CD4-positive, alpha-beta T cell (primary cell): ENCODE data around the gene PADI4. TPM values are rescaled to one million over a fixed set of nuclear protein-coding genes. Genes with fewer than 3 reads are reported as not detected.

ENCODE experiments used
- ATAC-seq: fragments of 200-7000 bp; cut with Tn5 transposase; one replicate; pipeline ENCODE4 v1.10.0; 2022; ENCODE audit warnings: mild to moderate bottlenecking; ENCODE audit not compliant: poor library complexity
- CTCF ChIA-PET: fragments of 350-600 bp; sonication (Branson Sonifier 250); formaldehyde crosslinking; loops from one replicate; lab custom pipeline; 2021; ENCODE audit warnings: antibody characterized with exemption, inconsistent platforms; lab: Charles Lee
- POLR2A ChIA-PET: fragments of 350-600 bp; sonication (Branson Sonifier 250); formaldehyde crosslinking; loops from one replicate; lab custom pipeline; 2021; ENCODE audit warnings: antibody characterized with exemption, inconsistent platforms; lab: Charles Lee
- DNase-seq, 14 experiments: peaks; one replicate each; pipeline ENCODE4 v3.0.0-alpha.2; 2013 to 2020; ENCODE audit warnings: mixed read lengths in 2 of 14
- H3K27ac ChIP-seq, 2 donors: one replicate each; pipeline versions ENCODE4 v1.5.1 to v1.7.0; 2013; ENCODE audit warnings: low read length in 2 of 2, low read depth in 1 of 2, mild to moderate bottlenecking in 1 of 2
- H3K27me3 ChIP-seq, 2 experiments: 1 replicate in 1 of 2; 2 replicates in 1 of 2; pipeline versions ENCODE4 v1.6.1 to v1.7.0; 2013; ENCODE audit warnings: low read length in 2 of 2, control low read depth in 1 of 2, mild to moderate bottlenecking in 1 of 2, moderate library complexity in 1 of 2; ENCODE audit not compliant: insufficient read depth in 2 of 2, control insufficient read depth in 1 of 2
- H3K36me3 ChIP-seq: one replicate; pipeline ENCODE4 v1.6.1; 2013; ENCODE audit warnings: low read length, control low read depth; ENCODE audit not compliant: insufficient read depth
- H3K4me1 ChIP-seq: one replicate; pipeline ENCODE4 v1.6.1; 2013; ENCODE audit warnings: low read length, control low read depth; ENCODE audit not compliant: insufficient read depth
- H3K4me3 ChIP-seq: one replicate; pipeline ENCODE4 v1.5.1; 2013; ENCODE audit warnings: mild to moderate bottlenecking, low read length, moderate library complexity
- H3K9me3 ChIP-seq, 2 experiments: 1 replicate in 1 of 2; 2 replicates in 1 of 2; pipeline versions ENCODE4 v1.6.1 to v1.7.0; 2013; ENCODE audit warnings: low read length in 2 of 2, mild to moderate bottlenecking in 2 of 2, control low read depth in 1 of 2, moderate library complexity in 1 of 2; ENCODE audit not compliant: control insufficient read depth in 1 of 2, insufficient read depth in 1 of 2
- H3K27ac Mint-ChIP-seq: one replicate; pipeline ENCODE4 v1.8.0; 2020; ENCODE audit warnings: mixed read lengths
- H3K27me3 Mint-ChIP-seq: one replicate; pipeline ENCODE4 v1.8.0; 2021; ENCODE audit warnings: mixed read lengths
- H3K36me3 Mint-ChIP-seq: one replicate; pipeline ENCODE4 v1.8.0; 2021; ENCODE audit warnings: low read depth, mixed read lengths
- H3K4me1 Mint-ChIP-seq: one replicate; pipeline ENCODE4 v1.8.0; 2021; ENCODE audit warnings: low read depth, mixed read lengths
- H3K4me3 Mint-ChIP-seq: one replicate; pipeline ENCODE4 v1.8.0; 2020; ENCODE audit warnings: mild to moderate bottlenecking, mixed read lengths
- H3K9me3 Mint-ChIP-seq: one replicate; pipeline ENCODE4 v1.8.0; 2020; ENCODE audit warnings: mixed read lengths
- intact Hi-C, 2 experiments: fragments of 100-400 bp; cut with DNase I in 1 of 2; cut with micrococcal nuclease in 1 of 2; formaldehyde crosslinking; loops; one replicate each; pipeline versions ENCODE4 v1.15.1 to v1.9.0; 2023 to 2025; cut with DNase I, micrococcal nuclease
- total RNA-seq, 174 experiments: library from RNA in 2 of 174; stranded (reverse) in 2 of 174; gene quantifications; one replicate each; pipeline ENCODE4 v1.2.3 and lab custom pipeline; 2021 to 2026
- TF ChIP-seq, protein P1 (sequence below): fragments of 200-600 bp; IDR thresholded peaks from one replicate; pipeline ENCODE4 v1.8.0; 2022; ENCODE audit warnings: antibody characterized with exemption, mild to moderate bottlenecking

PADI4 gene
- total RNA-seq, 2 experiments from 2014 or later = 0.41 to 0.75 TPM

DNA sequence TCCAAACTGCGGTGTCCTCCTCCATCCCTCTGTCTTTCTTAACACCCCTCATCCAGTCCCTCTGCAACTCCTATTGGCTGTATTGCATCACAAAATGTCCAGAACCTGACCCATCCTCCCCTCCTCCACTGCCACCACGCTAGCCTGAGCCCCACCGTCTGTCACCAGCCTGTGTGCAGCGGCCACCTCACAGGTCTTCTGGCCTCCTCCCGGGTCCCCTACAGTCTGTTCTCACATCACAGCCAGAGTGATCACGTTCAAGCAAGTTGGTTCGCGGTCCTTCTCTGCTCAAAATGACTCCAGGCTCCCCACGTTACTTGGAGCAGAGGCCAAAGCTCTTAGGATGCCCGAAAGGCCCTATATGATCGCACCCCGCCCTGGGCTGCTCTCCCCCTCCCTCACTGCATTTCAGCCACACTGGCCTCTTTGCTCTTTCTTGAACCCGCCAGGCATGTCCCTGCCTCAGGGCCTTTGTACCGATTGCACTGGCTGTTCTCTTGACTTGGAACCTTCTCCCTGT lies 2.4 kb upstream of the PADI4 start:
- Mint-ChIP-seq H3K27me3 (peaks cover 28% of the 10 kb centered on the region), H3K36me3 (no peaks in the 10 kb centered on the region), H3K4me1 (no peaks in the 10 kb centered on the region), H3K27ac (no peak overlapping the region), H3K9me3 (peaks cover 9% of the 10 kb centered on the region), H3K4me3 (no peak overlapping the region)
- CTCF ChIA-PET = no interaction called here
- POLR2A ChIA-PET = no interaction called here
- DNase-seq = no peak
- peaks cover 9 to 17% of the 10 kb centered on the region in 2 experiments for H3K9me3 ChIP-seq
- H3K4me1 ChIP-seq = no peaks in the 10 kb centered on the region
- peaks cover 2 to 19% of the 10 kb centered on the region in 2 experiments for H3K27me3 ChIP-seq
- H3K36me3 ChIP-seq = no peaks in the 10 kb centered on the region
- no peak overlapping the region for H3K27ac ChIP-seq
- H3K4me3 ChIP-seq = no peak overlapping the region
- intact Hi-C loops = no loop called here
- TF ChIP-seq, protein P1, sequence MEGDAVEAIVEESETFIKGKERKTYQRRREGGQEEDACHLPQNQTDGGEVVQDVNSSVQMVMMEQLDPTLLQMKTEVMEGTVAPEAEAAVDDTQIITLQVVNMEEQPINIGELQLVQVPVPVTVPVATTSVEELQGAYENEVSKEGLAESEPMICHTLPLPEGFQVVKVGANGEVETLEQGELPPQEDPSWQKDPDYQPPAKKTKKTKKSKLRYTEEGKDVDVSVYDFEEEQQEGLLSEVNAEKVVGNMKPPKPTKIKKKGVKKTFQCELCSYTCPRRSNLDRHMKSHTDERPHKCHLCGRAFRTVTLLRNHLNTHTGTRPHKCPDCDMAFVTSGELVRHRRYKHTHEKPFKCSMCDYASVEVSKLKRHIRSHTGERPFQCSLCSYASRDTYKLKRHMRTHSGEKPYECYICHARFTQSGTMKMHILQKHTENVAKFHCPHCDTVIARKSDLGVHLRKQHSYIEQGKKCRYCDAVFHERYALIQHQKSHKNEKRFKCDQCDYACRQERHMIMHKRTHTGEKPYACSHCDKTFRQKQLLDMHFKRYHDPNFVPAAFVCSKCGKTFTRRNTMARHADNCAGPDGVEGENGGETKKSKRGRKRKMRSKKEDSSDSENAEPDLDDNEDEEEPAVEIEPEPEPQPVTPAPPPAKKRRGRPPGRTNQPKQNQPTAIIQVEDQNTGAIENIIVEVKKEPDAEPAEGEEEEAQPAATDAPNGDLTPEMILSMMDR = no peak
- ATAC-seq = no peak

DNA sequence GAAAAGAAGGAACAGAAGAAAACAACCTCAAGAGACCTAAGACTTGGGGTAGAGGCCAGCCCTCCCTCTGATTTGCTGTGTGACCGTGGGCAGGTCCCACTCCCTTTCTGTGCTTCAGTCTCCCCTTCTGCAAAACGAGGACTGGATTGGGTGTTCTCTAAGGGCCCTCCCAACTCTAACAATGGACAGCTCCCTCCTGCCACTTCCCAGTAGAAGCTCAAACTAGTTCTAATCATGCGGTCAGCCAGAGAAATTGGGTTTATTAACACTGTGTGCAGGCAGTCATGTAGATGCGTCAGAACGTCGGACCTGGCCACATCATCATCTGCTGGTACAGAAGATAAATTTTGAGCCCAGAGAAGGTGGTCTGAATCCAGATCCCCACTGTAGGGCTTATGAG lies 1.6 kb upstream of the PADI4 start:
- POLR2A ChIA-PET = no interaction called here
- peaks cover 2 to 19% of the 10 kb centered on the region in 2 experiments for H3K27me3 ChIP-seq
- no peaks in the 10 kb centered on the region for H3K4me1 ChIP-seq
- no peak for DNase-seq
- Mint-ChIP-seq H3K27ac (no peak overlapping the region), H3K36me3 (no peaks in the 10 kb centered on the region), H3K9me3 (peaks cover 9% of the 10 kb centered on the region), H3K4me3 (no peak overlapping the region), H3K27me3 (peaks cover 28% of the 10 kb centered on the region), H3K4me1 (no peaks in the 10 kb centered on the region)
- H3K9me3 ChIP-seq = peaks cover 9 to 12% of the 10 kb centered on the region in 2 experiments
- TF ChIP-seq, protein P1 = no peak
- H3K36me3 ChIP-seq = no peaks in the 10 kb centered on the region
- intact Hi-C loops = no loop called here
- H3K4me3 ChIP-seq = no peak overlapping the region
- ATAC-seq = no peak
- CTCF ChIA-PET = no interaction called here
- H3K27ac ChIP-seq = no peak overlapping the region

DNA sequence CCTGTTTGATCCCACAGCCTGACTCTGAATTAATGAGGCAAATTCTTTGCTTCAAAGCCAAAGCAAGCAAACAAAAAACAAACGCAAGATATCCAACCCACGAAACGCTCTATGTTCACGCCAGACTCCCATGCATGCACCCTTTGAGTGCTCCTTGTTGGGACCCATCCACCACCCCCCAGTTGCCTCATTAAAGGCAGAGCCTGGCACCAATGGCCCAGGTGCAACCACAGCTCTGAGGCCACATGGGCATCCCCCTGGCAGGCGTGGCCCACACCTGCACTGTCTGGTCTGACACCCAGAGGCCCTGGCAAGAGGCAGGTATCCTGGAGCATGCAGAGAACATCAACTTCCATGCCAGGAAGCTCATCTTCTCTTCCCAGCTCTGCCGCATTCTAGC lies 1.1 kb upstream of the PADI4 start:
- Histone ChIP-seq H3K4me3 (no peak overlapping the region), H3K36me3 (no peaks in the 10 kb centered on the region), H3K4me1 (peaks cover 2% of the 10 kb centered on the region), H3K27me3 (peaks cover 2 to 19% of the 10 kb centered on the region in 2 experiments), H3K9me3 (peaks cover 6 to 7% of the 10 kb centered on the region in 2 experiments), H3K27ac (no peak overlapping the region)
- TF ChIP-seq, protein P1 = no peak
- ChIA-PET CTCF (no interaction called here), POLR2A (no interaction called here)
- DNase-seq = no peak
- no peak for ATAC-seq
- no peaks in the 10 kb centered on the region for H3K36me3 Mint-ChIP-seq
- H3K27me3 Mint-ChIP-seq = peaks cover 28% of the 10 kb centered on the region
- H3K9me3 Mint-ChIP-seq = peaks cover 5% of the 10 kb centered on the region
- no peak overlapping the region for H3K4me3 Mint-ChIP-seq
- H3K4me1 Mint-ChIP-seq = no peaks in the 10 kb centered on the region
- H3K27ac Mint-ChIP-seq = no peak overlapping the region
- intact Hi-C loops = no loop called here
